NCI-H2196 (cell line): ENCODE data around the gene LUC7L3.
"Not testable (repeated sequence)": the region's sequence is repeated elsewhere in the genome, so short reads cannot be mapped to it uniquely, and the experiment has no call there.

ENCODE experiments used
- DNase-seq: peaks from one replicate; lab custom pipeline; 2025; ENCODE audit not compliant: unreplicated experiment; lab: John Stamatoyannopoulos, UW

Gene LUC7L3

DNA sequence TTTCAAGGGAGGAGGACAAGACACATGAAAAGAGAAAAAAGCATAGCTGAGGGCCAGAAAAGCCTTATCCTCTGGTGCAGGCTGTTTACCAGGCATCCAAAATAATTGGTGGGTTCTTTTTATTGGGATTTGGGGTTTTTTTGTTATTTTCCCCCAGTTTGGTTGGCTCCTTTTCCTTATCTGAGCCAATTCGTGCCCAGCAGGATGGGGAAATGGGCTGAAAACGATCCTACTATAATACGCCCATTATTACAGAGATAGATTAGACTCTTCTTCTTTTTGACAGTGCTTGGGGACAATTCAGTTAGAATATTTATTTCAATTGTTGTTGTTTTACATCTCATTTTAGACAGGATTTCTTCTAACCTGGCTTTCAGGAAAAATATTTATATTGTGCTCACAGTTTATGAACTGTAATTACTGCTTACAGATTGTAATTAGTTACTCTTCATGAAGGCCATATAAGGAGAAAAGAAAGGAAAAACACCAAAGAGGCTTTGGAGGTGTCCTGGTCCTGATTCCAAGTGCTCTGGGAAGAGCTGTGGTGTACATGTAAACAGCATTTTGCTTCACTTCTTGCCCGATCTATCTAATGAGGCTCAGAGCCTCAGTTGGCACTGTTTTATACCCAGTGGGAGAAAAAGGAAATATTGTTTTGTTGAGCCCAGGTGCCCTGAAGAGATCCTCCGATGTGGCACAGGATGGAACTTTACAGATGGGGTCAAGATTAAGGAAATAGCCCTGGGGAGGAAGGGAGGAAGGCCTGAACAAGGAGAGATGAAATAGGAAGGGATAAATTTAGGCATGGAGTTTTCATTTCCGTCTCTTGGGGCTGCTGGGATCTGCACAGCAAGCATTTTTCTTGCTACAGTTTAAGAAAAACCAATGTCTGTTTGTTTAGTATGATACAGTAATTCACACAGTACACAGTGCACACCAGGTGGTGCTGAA is 11.1 kb upstream of the LUC7L3 start:
- no peak for DNase-seq

DNA sequence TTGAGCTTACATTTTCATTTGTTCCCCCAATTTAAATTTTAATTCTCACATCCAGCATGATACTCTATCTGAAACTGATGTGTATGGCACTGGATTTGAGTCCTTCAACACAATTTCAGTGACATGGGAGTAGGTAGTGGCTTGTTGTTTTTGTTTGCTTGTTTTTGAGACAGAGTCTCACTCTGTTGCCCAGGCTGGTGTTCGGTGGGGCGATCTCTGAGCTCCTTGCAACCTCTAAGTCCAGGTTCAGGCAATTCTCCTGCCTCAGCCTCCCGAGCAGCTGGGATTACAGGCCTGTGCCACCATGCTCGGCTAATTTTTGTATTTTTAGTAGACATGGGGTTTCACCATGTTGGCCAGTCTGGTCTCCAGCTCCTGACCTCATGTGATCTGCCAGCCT is 10.3 kb upstream of the LUC7L3 start:
- DNase-seq, result not testable (repeated sequence)

DNA sequence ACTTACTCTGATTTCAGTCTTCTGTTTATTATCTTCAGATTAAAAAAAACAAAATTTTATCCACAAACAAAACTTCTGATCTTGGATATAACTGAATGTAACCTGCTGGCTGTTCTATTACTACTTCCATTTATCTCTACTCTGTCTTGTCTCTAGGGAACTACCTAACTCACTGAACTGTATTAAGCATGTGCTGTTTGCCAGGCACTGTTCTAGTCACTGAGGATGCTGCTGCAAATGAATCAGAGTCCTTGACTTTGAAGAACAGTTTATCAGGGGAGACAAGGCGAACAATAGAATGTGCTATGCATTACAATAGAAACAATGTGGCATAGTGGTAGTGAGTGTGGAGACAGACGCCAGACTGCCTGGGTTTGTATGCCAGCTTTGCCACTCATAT is 9.4 kb upstream of the LUC7L3 start:
- no peak for DNase-seq

DNA sequence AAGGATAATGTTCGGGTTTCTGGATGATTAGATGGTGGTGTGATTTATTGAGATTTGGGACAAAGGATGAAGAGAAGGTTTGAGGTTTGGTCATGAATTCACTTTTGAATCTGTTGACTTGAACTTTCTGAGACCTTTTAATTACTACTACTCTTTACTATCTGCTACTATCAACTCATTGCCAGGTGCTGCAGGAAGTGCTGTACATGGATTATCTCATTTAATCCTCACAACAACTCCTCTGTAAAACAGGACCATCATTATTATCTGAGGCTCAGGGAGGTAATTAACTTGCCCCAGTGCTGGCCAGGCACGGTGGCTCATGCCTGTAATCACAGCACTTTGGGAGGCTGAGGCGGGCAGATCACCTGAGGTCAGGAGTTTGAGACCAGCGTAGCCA is 8.8 kb upstream of the LUC7L3 start:
- no peak for DNase-seq

DNA sequence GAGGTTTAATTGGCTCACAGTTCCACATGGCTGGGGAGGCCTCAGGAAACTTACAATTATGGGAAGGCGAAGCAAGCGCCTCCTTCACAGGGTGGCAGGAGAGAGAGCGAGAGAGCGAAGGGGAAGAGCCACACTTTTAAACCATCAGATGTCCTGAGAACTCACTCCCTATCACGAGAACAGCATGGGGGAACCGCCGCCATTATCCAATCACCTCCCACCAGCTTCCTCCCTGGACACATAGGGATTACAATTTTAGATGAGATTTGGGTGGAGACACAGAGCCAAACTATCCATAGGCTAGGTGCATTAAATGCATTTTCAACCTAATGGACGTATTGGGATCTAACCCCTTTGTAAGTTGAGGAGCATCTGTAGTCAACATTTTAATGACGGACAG is 6.8 kb upstream of the LUC7L3 start:
- DNase-seq, result no peak

DNA sequence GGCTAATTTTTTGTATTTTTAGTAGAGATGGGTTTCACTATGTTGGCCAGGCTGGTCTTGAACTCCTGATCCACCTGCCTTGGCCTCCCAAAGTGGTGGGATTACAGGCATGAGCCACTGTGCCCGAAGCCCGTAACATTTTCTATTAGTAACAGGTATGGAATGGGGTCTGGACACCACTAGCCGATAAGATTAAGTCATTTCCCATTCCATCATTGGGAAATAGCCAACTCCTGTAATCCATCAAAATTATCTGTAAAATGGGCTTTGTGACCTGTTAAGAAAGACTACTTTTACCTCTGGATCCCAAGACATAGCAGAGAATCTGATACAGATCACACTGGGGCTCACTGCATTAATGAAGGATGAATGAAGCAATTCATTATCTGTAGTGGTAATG is 3.9 kb upstream of the LUC7L3 start:
- no peak for DNase-seq

DNA sequence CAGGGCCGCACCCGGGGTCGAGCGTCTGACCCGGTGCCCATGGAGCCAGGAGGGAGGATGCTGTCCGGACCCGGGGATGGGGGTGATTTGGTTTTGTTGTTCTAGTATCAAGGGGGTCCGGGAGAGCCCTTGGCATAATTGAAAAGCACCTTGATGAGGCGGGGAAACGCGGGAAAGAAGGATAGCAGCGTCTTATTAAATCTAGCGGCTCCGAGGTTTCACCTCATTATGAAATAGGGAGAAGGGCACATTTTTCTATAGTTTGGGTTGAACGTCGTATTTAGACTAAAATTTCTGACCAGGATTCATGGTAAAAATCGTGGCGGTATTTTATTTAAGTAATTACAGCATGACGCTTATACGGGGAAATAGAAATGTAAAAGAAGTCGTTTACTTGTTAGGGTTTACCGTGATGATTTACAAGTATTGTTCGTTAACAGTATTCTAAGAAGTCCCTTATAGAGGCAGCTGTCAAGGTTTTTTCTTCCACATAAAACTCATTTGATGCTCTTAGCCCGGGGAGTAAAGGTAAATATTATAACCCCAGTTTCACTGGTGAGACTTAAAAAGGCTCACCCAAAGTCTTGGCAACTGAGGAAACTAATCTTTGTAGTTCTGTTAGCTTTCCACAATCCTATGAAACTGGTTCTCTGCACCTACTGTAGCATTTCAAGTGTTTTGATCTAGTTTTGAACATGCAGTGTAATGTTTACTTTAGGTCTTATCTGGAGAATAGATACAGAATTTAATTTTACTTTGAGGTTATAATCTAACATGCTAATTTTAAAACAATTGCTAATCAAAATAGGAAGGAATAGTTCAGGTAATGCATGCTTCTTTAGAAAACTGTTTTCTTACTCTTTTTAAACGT is 756 bp downstream of the LUC7L3 start:
- no peak for DNase-seq

DNA sequence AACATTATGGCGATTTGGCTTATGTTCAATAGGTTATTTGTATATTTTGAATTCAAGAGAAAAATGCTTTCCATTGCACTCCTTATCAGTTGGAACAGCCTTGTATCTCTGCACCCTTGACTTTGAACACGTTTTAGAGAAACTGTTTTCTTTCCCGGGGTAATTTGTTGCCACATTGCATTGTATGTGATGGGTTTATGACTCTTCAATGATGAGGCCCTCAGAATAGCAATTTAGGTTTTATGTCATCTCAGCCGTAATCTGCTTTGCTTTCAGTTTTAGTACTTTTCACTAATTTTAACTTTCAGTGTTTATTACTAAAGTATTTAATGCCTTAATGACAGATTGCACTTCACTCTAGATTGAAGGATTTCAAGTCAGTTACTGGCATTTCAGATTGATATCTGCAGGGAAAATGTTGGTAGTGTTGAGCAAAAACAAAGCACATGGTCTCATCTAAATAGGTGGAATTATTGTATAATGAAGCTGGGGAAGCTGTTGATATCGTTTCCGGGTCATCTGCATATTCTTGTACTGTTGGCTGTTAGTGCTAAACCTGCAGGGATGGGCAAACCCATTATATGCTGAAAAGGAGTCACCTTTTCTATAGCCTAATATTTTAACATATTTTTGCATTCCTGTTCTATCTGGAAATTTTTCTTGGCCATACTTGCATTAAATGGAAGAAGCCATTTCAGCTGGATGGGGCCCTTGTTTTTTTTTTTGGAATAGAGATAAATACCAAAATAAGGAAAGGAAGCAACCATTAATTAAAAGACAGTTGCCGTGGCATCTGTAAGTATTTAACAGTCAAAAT is 2.0 kb downstream of the LUC7L3 start:
- DNase-seq, result no peak

DNA sequence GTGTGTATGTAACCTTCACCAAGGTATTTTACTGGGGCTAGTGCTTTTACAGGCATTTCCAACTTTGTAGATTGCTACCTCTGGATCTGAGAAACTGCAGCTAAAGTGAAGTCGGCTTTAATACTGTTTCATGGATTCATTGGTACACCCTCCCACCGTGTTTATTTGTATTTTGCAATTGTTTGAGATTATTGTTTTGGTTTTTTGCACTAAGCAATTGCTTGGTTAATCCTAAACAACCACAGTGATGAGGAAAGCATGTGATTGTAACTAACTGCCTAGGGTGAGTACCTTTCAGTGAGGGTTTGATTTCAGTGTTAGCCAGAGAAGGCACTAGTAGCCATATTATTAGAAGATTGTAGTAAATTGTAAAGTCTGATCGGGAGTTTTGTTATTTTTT is 3.3 kb downstream of the LUC7L3 start:
- no peak for DNase-seq

DNA sequence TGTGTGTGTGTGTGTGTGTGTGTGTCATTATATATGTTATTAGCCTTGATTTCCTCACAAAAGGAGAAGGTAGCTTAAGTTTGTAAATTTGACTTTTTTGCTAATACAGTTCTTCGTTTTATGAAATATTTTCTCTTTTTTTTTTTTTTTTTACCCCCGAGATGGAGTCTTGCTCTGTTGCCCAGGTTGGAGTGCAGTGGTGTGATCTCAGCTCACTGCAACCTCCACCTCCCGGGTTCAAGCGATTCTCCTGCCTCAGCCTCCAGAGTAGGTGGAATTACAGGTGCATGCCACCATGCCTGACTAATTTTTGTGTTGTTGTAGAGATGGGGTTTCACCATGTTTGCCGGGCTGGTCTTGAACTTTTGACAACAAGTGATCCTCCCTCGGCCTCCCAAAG is 5.2 kb downstream of the LUC7L3 start:
- not testable (repeated sequence) for DNase-seq

DNA sequence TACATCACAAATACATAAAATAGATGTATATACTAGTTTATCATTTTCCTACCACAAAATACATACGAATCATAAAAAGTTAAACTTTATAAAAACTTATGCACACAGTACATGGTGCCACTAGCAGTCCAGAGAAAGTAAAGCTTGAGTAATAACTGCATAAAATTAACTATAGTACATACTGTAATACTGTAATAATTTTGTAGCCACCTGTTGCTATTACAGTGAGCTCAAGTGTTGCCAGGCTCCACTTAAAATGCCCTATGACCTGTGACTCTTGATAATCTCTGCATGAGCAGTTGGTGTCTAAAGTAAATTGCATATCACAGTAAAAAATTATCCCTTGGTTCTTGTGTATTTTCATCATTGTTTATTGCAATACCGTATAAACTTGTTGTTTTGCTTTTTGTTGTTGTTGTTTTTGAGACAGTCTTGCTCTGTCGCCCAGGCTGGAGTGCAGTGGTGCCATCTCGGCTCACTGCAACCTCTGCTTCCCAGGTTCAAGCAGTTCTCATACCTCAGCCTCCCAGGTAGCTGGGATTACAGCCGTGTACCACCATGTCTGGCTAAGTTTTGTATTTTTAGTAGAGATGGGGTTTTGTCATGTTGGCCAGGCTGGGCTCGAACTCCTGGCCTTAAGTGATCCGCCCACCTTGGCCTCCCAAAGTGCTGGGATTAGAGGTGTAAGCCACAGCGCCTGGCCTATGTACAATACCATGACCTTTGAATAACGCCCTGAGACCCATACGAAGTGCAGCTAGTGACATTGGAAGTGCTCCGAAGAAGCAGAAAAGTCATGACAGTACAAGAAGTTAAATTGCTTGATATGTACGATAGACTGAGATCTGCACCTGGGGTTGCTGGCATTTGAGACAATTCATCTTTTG is 6.6 kb downstream of the LUC7L3 start:
- DNase-seq, result no peak

DNA sequence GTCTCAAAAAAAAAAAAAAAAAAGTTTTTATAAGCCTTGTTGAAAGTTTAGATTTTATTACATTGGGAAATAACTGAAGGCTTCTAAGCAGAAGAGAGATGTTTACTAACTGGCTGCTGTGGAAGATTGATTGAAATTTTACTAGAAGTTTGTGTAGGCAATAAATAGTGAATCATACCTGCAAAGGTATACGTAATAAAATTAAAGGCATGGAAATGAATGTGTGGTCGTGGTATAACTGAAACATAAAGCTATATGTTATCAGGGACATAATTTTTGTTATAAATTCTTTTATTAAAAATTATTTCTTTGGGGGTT is 8.7 kb downstream of the LUC7L3 start:
- DNase-seq, result no peak

DNA sequence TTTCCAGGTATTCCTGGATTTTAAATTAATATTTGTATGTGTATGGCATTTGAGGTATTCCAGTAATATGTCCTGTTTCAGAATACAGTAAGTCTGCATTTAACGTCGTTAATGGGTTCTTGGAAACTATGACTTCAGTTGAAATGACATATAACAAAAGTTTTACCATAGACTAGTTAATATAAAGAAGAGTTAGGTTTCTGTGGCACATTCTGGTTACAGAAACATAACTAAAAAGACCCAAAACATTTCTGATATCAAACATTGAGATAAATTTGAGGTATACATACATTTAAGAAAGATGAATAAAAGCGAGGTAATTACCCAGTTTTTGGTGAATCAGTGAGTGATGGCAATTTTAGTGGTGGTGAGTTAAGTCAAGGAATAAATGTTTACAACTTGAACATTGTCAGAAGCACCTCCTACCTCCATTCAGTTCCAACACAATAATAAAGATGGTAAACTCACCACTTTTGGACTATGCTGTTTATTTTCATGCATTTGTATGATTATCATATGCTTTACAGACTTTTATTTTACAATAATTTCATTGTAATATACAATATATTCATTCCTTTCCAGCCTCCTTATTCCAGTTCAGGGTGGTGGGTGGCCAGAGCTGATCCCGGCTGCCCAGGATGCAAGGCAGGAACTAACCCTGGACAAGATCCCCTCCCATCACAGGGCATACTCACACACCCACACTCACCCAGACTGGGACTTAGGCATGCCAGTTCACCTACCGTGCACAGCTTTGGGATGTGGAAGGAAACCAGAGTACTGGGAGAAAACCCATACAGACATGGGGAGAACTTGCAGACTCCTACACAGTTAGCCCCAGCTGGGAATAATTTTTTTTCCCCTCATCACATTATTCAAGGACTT is 9.7 kb downstream of the LUC7L3 start:
- no peak for DNase-seq

DNA sequence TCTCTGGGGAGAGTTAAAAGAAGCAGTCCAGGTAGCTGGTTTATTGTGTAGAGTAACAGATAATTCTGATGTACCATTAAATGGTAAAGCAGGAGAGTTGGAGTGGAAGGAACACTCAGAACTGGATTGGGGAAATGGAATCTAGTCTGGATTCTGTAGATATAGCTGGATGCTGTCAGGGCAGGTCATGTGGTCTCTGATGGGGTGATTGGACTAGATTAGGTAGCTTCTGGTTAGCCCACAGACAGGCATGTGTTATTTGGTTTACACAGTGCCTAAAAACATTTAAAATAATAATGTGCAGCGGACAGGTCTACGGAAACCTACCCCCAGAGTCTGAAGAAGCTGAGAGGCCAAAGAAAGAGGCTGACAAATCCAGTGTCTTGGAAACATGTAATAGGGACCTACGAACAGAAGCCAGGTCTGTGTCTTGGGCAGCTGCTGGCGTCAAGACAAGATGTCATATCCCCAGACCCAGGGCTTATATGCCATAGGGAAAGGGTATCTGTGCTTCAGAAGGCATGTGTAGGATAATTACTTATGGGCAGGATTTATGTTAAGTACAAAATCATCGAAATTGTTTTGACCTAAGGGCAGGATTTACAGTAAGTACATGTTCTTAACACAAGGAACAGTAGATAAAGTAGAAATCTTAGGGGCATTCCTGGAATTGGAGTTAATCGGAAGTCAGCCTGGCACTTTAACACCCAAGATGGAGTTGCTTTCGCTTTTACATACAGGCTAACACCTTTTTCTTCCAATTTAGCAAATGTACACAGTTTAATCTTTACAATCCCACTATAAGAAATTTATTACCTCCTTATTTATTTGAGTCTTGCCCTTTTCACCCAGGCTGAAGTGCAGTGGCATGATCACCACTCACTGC is 12.4 kb downstream of the LUC7L3 start:
- DNase-seq, result no peak

DNA sequence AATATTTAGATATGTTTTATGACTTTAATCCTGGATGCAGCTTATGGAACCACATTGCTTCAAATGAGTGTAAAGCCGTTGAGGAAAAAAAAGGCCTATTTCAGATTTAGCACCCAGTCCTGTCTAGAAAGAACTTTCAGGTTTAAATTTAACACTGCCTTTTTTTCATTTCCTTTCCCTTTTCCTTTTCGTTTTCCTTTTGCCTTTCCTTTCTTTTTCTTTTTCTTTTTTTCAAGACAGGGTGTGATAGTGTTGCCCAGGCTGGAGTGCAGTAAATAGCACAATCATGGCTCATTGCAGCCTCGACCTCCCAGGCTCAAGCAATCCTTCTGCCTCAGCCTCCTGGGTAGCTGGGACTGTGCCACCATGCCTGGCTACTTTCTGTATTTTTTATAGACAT is 15.9 kb downstream of the LUC7L3 start:
- DNase-seq, result no peak

DNA sequence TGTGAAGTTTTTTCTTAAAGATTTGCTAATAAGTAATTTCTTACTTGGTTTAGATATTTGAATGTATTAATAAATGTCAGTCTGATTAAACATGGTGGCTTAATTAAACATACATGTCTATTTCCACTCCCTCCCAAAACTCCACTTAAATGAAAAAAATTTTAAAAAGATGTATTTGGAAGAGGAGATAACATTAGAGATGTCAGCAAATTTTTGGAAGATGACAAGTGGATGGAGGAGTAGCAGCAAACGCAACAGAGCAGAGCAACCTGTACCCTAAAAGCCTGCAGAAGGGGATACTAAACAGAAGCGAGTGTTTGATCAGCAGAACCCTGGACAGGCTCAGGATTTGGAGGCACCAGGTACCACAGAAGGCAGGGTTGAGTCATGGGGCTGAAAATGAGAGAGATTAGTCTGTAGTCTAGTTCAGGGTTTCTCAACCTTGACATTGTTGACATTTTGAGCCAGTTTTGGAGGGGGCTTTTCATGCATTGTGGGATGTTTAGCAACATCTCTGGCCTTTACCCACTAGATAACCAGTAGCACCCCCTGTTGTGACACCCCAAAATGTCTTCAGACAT is 17.8 kb downstream of the LUC7L3 start:
- no peak for DNase-seq

DNA sequence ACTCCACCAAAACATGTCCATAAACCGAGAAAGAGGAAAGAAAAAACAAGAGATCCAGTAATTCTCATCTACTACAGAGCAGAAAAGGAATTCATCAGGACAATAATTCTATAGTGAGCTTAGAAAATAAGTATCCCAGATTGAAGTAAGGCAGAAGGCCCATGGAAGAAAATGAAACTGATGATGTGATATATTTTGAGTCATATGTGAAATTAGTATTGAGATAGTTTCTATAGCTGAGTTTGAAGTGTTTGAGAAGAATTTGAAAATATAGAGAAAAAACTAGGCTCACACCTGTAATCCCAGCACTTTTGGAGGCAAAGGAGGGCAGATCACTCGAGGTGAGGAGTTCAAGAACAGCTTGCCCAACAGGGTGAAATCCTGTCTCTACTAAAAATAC is 19.7 kb downstream of the LUC7L3 start:
- DNase-seq, result no peak

DNA sequence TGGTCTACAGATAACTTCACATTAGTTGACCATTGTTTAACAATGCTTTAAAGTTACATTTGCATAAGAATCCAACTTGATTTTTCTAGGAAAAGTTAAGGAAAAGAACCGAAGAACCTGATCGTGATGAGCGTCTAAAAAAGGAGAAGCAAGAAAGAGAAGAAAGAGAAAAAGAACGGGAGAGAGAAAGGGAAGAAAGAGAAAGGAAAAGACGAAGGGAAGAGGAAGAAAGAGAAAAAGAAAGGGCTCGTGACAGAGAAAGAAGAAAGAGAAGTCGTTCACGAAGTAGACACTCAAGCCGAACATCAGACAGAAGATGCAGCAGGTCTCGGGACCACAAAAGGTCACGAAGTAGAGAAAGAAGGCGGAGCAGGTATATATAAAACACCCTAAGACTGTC is 26.2 kb downstream of the LUC7L3 start:
- DNase-seq, result no peak
